ENCODE measurements around the gene KIF3A.

Gene KIF3A

DNA sequence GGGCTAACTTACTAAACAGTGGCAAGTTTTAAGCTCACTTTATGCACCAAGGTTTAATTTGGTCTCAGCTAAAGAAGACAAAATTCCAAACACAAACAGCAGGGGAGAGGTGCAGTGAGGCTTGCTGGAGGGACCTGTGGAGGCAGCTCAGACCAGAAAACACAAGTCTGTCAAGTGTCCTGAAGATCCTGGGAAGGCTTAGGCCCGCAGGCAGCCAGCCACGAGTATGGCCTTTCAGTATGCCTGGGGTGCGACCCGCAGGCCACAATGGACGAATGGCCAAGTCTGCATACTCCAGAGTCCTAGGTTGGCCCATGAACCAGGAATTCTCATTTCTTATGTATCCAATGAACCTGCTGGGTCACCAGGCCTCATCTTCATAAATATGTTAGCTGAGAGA lies 19.2 kb upstream of the KIF3A start:
- Histone ChIP-seq H3K9me3 (ENCODE audit: control insufficient read depth, insufficient read depth, low read depth, low read length) (no peaks in the 10 kb centered on the region), H3K27ac (ENCODE audit: extremely low read depth, low read depth, low read length) (no peak overlapping the region), H3K4me3 (ENCODE audit: low read depth, low read length) (no peak overlapping the region), H3K36me3 (ENCODE audit: control insufficient read depth in 2 of 2, insufficient read depth in 1 of 2, low read length in 2 of 2) (peaks cover 4 to 53% of the 10 kb centered on the region in 2 experiments), H3K4me1 (ENCODE audit: control insufficient read depth, insufficient read depth, low read length) (no peaks in the 10 kb centered on the region)
- POLR2A ChIA-PET = interaction anchor here (1.1 kb wide), 1 partner anchor 19 kb away, joined by 5 read pairs; no protein-coding TSS in a partner anchor
- CTCF ChIA-PET = interaction anchor here (0.7 to 6.9 kb wide), 7 partner anchors 10 to 230 kb away, joined by 3 to 58 read pairs (median 4); partner anchors contain the start of gene KIF3A
- TF ChIP-seq MYNN (tag by site-specific recombination; IDR thresholded peaks at IDR 0.05; ENCODE audit: borderline replicate concordance) = no peak
- TF ChIP-seq, protein P1, sequence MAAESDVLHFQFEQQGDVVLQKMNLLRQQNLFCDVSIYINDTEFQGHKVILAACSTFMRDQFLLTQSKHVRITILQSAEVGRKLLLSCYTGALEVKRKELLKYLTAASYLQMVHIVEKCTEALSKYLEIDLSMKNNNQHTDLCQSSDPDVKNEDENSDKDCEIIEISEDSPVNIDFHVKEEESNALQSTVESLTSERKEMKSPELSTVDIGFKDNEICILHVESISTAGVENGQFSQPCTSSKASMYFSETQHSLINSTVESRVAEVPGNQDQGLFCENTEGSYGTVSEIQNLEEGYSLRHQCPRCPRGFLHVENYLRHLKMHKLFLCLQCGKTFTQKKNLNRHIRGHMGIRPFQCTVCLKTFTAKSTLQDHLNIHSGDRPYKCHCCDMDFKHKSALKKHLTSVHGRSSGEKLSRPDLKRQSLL (tag by site-specific recombination; IDR thresholded peaks at IDR 0.05) = no peak
- no peak for TF ChIP-seq ZNF350 (tag by site-specific recombination; IDR thresholded peaks at IDR 0.05)
- TF ChIP-seq, protein P2, sequence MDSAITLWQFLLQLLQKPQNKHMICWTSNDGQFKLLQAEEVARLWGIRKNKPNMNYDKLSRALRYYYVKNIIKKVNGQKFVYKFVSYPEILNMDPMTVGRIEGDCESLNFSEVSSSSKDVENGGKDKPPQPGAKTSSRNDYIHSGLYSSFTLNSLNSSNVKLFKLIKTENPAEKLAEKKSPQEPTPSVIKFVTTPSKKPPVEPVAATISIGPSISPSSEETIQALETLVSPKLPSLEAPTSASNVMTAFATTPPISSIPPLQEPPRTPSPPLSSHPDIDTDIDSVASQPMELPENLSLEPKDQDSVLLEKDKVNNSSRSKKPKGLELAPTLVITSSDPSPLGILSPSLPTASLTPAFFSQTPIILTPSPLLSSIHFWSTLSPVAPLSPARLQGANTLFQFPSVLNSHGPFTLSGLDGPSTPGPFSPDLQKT (IDR thresholded peaks at IDR 0.05; ENCODE audit: borderline replicate concordance, low read depth, low read length) = no peak
- TF ChIP-seq ZNF501 (tag by site-specific recombination; IDR thresholded peaks at IDR 0.05) = no peak
- no peak for TF ChIP-seq ZNF302 (tag by site-specific recombination; IDR thresholded peaks at IDR 0.05; ENCODE audit: low read depth)
- TF ChIP-seq, protein P3, sequence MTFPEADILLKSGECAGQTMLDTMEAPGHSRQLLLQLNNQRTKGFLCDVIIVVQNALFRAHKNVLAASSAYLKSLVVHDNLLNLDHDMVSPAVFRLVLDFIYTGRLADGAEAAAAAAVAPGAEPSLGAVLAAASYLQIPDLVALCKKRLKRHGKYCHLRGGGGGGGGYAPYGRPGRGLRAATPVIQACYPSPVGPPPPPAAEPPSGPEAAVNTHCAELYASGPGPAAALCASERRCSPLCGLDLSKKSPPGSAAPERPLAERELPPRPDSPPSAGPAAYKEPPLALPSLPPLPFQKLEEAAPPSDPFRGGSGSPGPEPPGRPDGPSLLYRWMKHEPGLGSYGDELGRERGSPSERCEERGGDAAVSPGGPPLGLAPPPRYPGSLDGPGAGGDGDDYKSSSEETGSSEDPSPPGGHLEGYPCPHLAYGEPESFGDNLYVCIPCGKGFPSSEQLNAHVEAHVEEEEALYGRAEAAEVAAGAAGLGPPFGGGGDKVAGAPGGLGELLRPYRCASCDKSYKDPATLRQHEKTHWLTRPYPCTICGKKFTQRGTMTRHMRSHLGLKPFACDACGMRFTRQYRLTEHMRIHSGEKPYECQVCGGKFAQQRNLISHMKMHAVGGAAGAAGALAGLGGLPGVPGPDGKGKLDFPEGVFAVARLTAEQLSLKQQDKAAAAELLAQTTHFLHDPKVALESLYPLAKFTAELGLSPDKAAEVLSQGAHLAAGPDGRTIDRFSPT (tag by site-specific recombination; IDR thresholded peaks at IDR 0.05) = no peak
- no peak for TF ChIP-seq ZSCAN16 (tag by site-specific recombination; IDR thresholded peaks at IDR 0.05)
- no peak for TF ChIP-seq ZNF239 (tag by site-specific recombination; IDR thresholded peaks at IDR 0.05)
- no peak for TF ChIP-seq ZNF433 (tag by site-specific recombination; IDR thresholded peaks at IDR 0.05; ENCODE audit: low read depth)
- no peak for TF ChIP-seq BCL11A (tag by site-specific recombination; IDR thresholded peaks at IDR 0.05; ENCODE audit: low read depth)
- no peak for TF ChIP-seq ZNF610 (tag by site-specific recombination; IDR thresholded peaks at IDR 0.05; ENCODE audit: borderline replicate concordance)
- no peak for TF ChIP-seq ZFP69B (tag by site-specific recombination; IDR thresholded peaks at IDR 0.05)
- no peak for TF ChIP-seq KLF8 (tag by site-specific recombination; IDR thresholded peaks at IDR 0.05)
- TF ChIP-seq ZNF560 (tag by site-specific recombination; IDR thresholded peaks at IDR 0.05; ENCODE audit: borderline replicate concordance) = no peak
- TF ChIP-seq, protein P4, sequence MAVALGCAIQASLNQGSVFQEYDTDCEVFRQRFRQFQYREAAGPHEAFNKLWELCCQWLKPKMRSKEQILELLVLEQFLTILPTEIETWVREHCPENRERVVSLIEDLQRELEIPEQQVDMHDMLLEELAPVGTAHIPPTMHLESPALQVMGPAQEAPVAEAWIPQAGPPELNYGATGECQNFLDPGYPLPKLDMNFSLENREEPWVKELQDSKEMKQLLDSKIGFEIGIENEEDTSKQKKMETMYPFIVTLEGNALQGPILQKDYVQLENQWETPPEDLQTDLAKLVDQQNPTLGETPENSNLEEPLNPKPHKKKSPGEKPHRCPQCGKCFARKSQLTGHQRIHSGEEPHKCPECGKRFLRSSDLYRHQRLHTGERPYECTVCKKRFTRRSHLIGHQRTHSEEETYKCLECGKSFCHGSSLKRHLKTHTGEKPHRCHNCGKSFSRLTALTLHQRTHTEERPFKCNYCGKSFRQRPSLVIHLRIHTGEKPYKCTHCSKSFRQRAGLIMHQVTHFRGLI (tag by site-specific recombination; IDR thresholded peaks at IDR 0.05) = no peak
- TF ChIP-seq ZNF37A (tag by site-specific recombination; IDR thresholded peaks at IDR 0.05) = no peak
- TF ChIP-seq ZNF843 (tag by site-specific recombination; IDR thresholded peaks at IDR 0.05) = no peak
- no peak for TF ChIP-seq ZNF654 (tag by site-specific recombination; IDR thresholded peaks at IDR 0.05; ENCODE audit: low read depth)

DNA sequence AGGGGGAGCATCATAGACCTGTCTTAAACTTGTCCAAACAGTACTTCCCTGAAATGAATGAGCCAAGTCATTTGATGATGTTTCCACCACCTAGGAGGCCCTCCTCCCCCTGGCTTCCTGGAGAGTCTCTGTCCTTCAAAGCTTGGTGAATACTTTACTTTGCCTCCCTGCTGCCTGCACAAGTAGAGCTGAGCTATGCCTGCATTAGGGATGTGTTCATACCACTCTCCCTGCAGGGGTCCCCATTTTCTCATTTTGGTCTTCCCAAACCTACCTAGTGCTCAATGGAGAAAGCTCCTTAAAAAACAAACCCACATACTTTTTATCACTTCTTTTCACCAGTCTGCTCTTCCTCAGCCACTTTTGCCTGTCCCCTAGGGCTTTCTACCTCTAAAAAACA lies 17.6 kb upstream of the KIF3A start:
- no peak overlapping the region for H3K27ac ChIP-seq (ENCODE audit: extremely low read depth, low read depth, low read length)
- no peak for TF ChIP-seq ZNF37A (tag by site-specific recombination; IDR thresholded peaks at IDR 0.05)
- no peak for TF ChIP-seq ZNF830 (tag by site-specific recombination; IDR thresholded peaks at IDR 0.05; ENCODE audit: low read depth)
- no peak for TF ChIP-seq KLF16 (tag by site-specific recombination; IDR thresholded peaks at IDR 0.05)
- TF ChIP-seq ZNF121 (tag by site-specific recombination; IDR thresholded peaks at IDR 0.05) = no peak
- TF ChIP-seq PRDM1 (tag by site-specific recombination; IDR thresholded peaks at IDR 0.05) = peak; percentile 42; the same call in 1 of the 2 replicates
- TF ChIP-seq, protein P5, sequence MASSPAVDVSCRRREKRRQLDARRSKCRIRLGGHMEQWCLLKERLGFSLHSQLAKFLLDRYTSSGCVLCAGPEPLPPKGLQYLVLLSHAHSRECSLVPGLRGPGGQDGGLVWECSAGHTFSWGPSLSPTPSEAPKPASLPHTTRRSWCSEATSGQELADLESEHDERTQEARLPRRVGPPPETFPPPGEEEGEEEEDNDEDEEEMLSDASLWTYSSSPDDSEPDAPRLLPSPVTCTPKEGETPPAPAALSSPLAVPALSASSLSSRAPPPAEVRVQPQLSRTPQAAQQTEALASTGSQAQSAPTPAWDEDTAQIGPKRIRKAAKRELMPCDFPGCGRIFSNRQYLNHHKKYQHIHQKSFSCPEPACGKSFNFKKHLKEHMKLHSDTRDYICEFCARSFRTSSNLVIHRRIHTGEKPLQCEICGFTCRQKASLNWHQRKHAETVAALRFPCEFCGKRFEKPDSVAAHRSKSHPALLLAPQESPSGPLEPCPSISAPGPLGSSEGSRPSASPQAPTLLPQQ (tag by site-specific recombination; IDR thresholded peaks at IDR 0.05) = no peak
- TF ChIP-seq EGR2 (tag by site-specific recombination; IDR thresholded peaks at IDR 0.05; ENCODE audit: low read depth) = no peak
- TF ChIP-seq, protein P6, sequence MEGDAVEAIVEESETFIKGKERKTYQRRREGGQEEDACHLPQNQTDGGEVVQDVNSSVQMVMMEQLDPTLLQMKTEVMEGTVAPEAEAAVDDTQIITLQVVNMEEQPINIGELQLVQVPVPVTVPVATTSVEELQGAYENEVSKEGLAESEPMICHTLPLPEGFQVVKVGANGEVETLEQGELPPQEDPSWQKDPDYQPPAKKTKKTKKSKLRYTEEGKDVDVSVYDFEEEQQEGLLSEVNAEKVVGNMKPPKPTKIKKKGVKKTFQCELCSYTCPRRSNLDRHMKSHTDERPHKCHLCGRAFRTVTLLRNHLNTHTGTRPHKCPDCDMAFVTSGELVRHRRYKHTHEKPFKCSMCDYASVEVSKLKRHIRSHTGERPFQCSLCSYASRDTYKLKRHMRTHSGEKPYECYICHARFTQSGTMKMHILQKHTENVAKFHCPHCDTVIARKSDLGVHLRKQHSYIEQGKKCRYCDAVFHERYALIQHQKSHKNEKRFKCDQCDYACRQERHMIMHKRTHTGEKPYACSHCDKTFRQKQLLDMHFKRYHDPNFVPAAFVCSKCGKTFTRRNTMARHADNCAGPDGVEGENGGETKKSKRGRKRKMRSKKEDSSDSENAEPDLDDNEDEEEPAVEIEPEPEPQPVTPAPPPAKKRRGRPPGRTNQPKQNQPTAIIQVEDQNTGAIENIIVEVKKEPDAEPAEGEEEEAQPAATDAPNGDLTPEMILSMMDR (tag by site-specific recombination; IDR thresholded peaks at IDR 0.05) = peak; percentile 30; the same call in 1 of the 2 replicates
- TF ChIP-seq GLIS1 (tag by site-specific recombination; IDR thresholded peaks at IDR 0.05) = peak; percentile 66

More for the DNA sequence above, 17.6 kb upstream of the KIF3A start:
- POLR2A ChIA-PET = interaction anchor here (0.8 to 1.8 kb wide), 3 partner anchors 17 to 65 kb away, joined by 3 to 6 read pairs (median 4); partner anchors contain the start of gene KIF3A
- no peak overlapping the region for H3K4me3 ChIP-seq (ENCODE audit: low read depth, low read length)
- H3K36me3 ChIP-seq (ENCODE audit: control insufficient read depth in 2 of 2, insufficient read depth in 1 of 2, low read length in 2 of 2) = peaks cover 0 to 37% of the 10 kb centered on the region in 2 experiments; a peak in 2 of 3 replicates
- H3K9me3 ChIP-seq (ENCODE audit: control insufficient read depth, insufficient read depth, low read depth, low read length) = no peaks in the 10 kb centered on the region
- H3K4me1 ChIP-seq (ENCODE audit: control insufficient read depth, insufficient read depth, low read length) = no peaks in the 10 kb centered on the region
- CTCF ChIA-PET = interaction anchor here (0.7 to 6.9 kb wide), 10 partner anchors 9 to 1244 kb away, joined by 3 to 58 read pairs (median 4); partner anchors contain the start of genes GDF9 and UQCRQ

All from HEK293 (cell line).